Measurements from ENCODE around the gene SUN5. TPM values are rescaled to one million over a fixed set of nuclear protein-coding genes. Genes with fewer than 3 reads are reported as not detected.

The SUN5 gene
- total RNA-seq, 1 experiment from 2014 or later, result not detected

GRCh38 chr20:33014336-33015113 lies 10.3 kb upstream of the SUN5 start:
- DNase-seq (ENCODE audit: low read depth in 1 of 2, low spot score in 2 of 2), result no peak
- no peaks in the 10 kb centered on the region; the same call in 1 of the 2 replicates for H3K27me3 ChIP-seq (replicated peaks)

DNA sequence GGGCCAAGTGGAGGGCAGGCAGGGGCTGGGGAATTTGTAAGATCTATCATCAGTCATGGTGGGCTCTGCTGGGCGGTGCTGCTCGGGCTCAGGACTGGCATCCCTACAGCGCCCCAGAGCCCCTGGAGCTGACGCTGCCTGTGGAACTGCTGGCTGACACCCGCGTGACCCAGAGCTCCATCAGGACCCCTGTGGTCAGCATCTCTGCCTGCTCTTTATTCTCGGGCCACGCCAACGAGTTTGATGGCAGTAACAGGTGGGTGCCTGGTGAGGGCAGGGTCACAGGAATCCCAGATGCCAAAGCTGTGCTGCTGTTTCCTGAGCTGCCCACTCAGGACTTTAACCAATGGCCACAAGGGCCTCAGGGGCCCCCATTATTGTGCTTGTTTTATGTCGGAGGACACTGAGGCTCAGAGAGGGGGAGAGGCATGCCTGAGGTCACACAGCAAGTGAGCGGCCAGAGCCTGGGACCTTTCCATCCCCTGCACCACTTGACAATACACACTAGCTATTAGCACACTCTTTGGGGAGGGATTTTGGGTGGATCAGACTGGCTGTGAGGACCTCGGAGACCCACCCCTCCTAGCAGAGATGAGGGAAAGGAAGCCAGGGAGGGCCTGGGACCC lies 9.6 kb upstream of the SUN5 start:
- Histone ChIP-seq H3K36me3 (no peaks in the 10 kb centered on the region), H3K9me3 (replicated peaks) (no peaks in the 10 kb centered on the region), H3K4me1 (replicated peaks) (0 out of 2 replicates have a peak, but pooled peaks cover 3% of the 10 kb centered on the region), H3K27ac (no peak overlapping the region), H3K27me3 (replicated peaks) (no peaks in the 10 kb centered on the region; the same call in 1 of the 2 replicates), H3K4me3 (no peak overlapping the region)
- no peak for DNase-seq (ENCODE audit: low read depth in 1 of 2, low spot score in 2 of 2)

More at GRCh38 chr20:33014336-33015113, 10.3 kb upstream of the SUN5 start:
- no peak overlapping the region for H3K27ac ChIP-seq
- H3K36me3 ChIP-seq, result no peaks in the 10 kb centered on the region
- H3K9me3 ChIP-seq (replicated peaks), result no peaks in the 10 kb centered on the region
- H3K4me1 ChIP-seq (replicated peaks), result 0 out of 2 replicates have a peak, but pooled peaks cover 3% of the 10 kb centered on the region
- no peak overlapping the region for H3K4me3 ChIP-seq

GRCh38 chr20:33012327-33013189 lies 8.3 kb upstream of the SUN5 start:
- no peak for DNase-seq (ENCODE audit: low read depth in 1 of 2, low spot score in 2 of 2)
- no peaks in the 10 kb centered on the region for H3K9me3 ChIP-seq (replicated peaks)
- 0 out of 2 replicates have a peak, but pooled peaks cover 3% of the 10 kb centered on the region for H3K4me1 ChIP-seq (replicated peaks)
- H3K4me3 ChIP-seq, result no peak overlapping the region
- no peaks in the 10 kb centered on the region; the same call in 1 of the 2 replicates for H3K27me3 ChIP-seq (replicated peaks)
- H3K36me3 ChIP-seq, result no peaks in the 10 kb centered on the region
- no peak overlapping the region for H3K27ac ChIP-seq

- H3K4me1 ChIP-seq (replicated peaks), result 0 out of 2 replicates have a peak, but pooled peaks cover 3% of the 10 kb centered on the region
- H3K36me3 ChIP-seq, result no peaks in the 10 kb centered on the region
- H3K27ac ChIP-seq, result no peak overlapping the region
- no peak for DNase-seq (ENCODE audit: low read depth in 1 of 2, low spot score in 2 of 2)
- H3K27me3 ChIP-seq (replicated peaks), result no peaks in the 10 kb centered on the region; the same call in 1 of the 2 replicates
- H3K9me3 ChIP-seq (replicated peaks), result no peaks in the 10 kb centered on the region
- H3K4me3 ChIP-seq, result no peak overlapping the region
Observed at GRCh38 chr20:33010674-33011449, 6.6 kb upstream of the SUN5 start.

DNA sequence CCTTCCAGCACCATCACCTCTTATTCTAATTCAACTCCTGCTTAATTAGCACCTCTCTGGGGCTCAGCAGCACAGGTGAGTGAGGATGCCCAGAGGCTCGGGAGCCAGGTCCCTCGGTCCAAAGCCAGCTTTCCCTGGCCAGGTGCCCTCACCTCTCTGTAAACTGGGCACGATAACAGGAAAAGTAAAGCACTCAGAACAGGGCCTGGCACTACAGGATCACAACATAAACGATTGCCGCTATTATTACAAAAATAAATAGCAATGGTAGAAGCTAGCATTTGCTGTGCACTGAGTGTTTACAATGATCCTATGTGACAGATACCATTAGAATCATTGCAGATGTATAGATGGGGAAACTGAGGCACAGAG lies 5.9 kb upstream of the SUN5 start:
- no peak overlapping the region for H3K27ac ChIP-seq
- no peak overlapping the region for H3K4me3 ChIP-seq
- no peak for DNase-seq (ENCODE audit: low read depth in 1 of 2, low spot score in 2 of 2)
- no peaks in the 10 kb centered on the region for H3K36me3 ChIP-seq
- no peaks in the 10 kb centered on the region; the same call in 1 of the 2 replicates for H3K27me3 ChIP-seq (replicated peaks)
- 0 out of 2 replicates have a peak, but pooled peaks cover 3% of the 10 kb centered on the region for H3K4me1 ChIP-seq (replicated peaks)
- H3K9me3 ChIP-seq (replicated peaks), result peaks cover 4% of the 10 kb centered on the region; the same call in 1 of the 2 replicates

GRCh38 chr20:33009214-33010132 lies 5.2 kb upstream of the SUN5 start:
- 0 out of 2 replicates have a peak, but pooled peaks cover 3% of the 10 kb centered on the region for H3K4me1 ChIP-seq (replicated peaks)
- no peaks in the 10 kb centered on the region; the same call in 1 of the 2 replicates for H3K27me3 ChIP-seq (replicated peaks)
- H3K9me3 ChIP-seq (replicated peaks), result peaks cover 4% of the 10 kb centered on the region; the same call in 1 of the 2 replicates
- H3K4me3 ChIP-seq, result no peak overlapping the region
- H3K36me3 ChIP-seq, result no peaks in the 10 kb centered on the region
- no peak overlapping the region for H3K27ac ChIP-seq
- no peak for DNase-seq (ENCODE audit: low read depth in 1 of 2, low spot score in 2 of 2)

- H3K27ac ChIP-seq, result no peak overlapping the region
- no peaks in the 10 kb centered on the region for H3K36me3 ChIP-seq
- no peaks in the 10 kb centered on the region; the same call in 1 of the 2 replicates for H3K27me3 ChIP-seq (replicated peaks)
- H3K4me1 ChIP-seq (replicated peaks), result 0 out of 2 replicates have a peak, but pooled peaks cover 3% of the 10 kb centered on the region
- peaks cover 4% of the 10 kb centered on the region; the same call in 1 of the 2 replicates for H3K9me3 ChIP-seq (replicated peaks)
- no peak overlapping the region for H3K4me3 ChIP-seq
- no peak for DNase-seq (ENCODE audit: low read depth in 1 of 2, low spot score in 2 of 2)
Observed at GRCh38 chr20:33008336-33009213, 4.3 kb upstream of the SUN5 start.

GRCh38 chr20:33007376-33008335 lies 3.4 kb upstream of the SUN5 start, which contains the start of gene BPIFB2:
Gene BPIFB2, plus strand, starts transcription at chr20:33007704. Its CDS starts 871 bp downstream, at chr20:33008575.
- H3K27ac ChIP-seq, result no peak within 1 kb of the TSS
- no peaks in the 10 kb centered on the region; the same call in 1 of the 2 replicates for H3K27me3 ChIP-seq (replicated peaks)
- 0 out of 2 replicates have a peak, but pooled peaks cover 3% of the 10 kb centered on the region for H3K4me1 ChIP-seq (replicated peaks)
- no peak within 1 kb of the TSS for H3K4me3 ChIP-seq
- H3K36me3 ChIP-seq, result no peaks in the 10 kb centered on the region
- peaks cover 4% of the 10 kb centered on the region; the same call in 1 of the 2 replicates for H3K9me3 ChIP-seq (replicated peaks)
- no peak for DNase-seq (ENCODE audit: low read depth in 1 of 2, low spot score in 2 of 2)

- no peaks in the 10 kb centered on the region for H3K36me3 ChIP-seq
- peaks cover 4% of the 10 kb centered on the region; the same call in 1 of the 2 replicates for H3K9me3 ChIP-seq (replicated peaks)
- no peak for DNase-seq (ENCODE audit: low read depth in 1 of 2, low spot score in 2 of 2)
- H3K4me1 ChIP-seq (replicated peaks), result 0 out of 2 replicates have a peak, but pooled peaks cover under 1% of the 10 kb centered on the region
- no peak overlapping the region for H3K4me3 ChIP-seq
- no peaks in the 10 kb centered on the region; the same call in 1 of the 2 replicates for H3K27me3 ChIP-seq (replicated peaks)
- no peak overlapping the region for H3K27ac ChIP-seq
Observed at GRCh38 chr20:33006776-33007375, 2.6 kb upstream of the SUN5 start.
